Left cardiac atrium (tissue), 4 donors: ENCODE data around the gene SLC7A6. TPM values are rescaled to one million over a fixed set of nuclear protein-coding genes. Genes with fewer than 3 reads are reported as not detected.

ENCODE experiments used
- ATAC-seq, 2 donors: fragments of 200-7000 bp; cut with Tn5 transposase; one replicate each; pipeline ENCODE4 v1.9.1; 2020; ENCODE audit warnings: mild to moderate bottlenecking in 2 of 2, moderate library complexity in 2 of 2
- DNase-seq: peaks from one replicate; pipeline ENCODE4 v3.0.0-alpha.2; 2020
- intact Hi-C, 2 donors: fragments of 100-400 bp; cut with DNase I; formaldehyde crosslinking; loops; one replicate each; pipeline versions ENCODE4 v1.14.1 to v1.15.1; 2022 to 2023
- total RNA-seq, 2 donors: library from RNA; stranded (reverse); fragmentation: NEBNext Ultra II Directional; extraction: Animal tissue kit (Norgen Biotek cat#: 25700); gene quantifications; one replicate each; pipeline ENCODE4 v1.2.1, GENCODE V29; 2021
- donor health status: DM: no; HTN: yes; CAD: no.
- donor health status: DM: no; HTN: yes; CAD: no; lungs with severe emphysema.
- donor health status: DM: yes; HTN: yes; CAD: no.
- donor health status: Dilated cardiomyopathy.

Gene SLC7A6
- total RNA-seq, 2 donors from 2014 or later, result 33.0 to 51.6 TPM

DNA sequence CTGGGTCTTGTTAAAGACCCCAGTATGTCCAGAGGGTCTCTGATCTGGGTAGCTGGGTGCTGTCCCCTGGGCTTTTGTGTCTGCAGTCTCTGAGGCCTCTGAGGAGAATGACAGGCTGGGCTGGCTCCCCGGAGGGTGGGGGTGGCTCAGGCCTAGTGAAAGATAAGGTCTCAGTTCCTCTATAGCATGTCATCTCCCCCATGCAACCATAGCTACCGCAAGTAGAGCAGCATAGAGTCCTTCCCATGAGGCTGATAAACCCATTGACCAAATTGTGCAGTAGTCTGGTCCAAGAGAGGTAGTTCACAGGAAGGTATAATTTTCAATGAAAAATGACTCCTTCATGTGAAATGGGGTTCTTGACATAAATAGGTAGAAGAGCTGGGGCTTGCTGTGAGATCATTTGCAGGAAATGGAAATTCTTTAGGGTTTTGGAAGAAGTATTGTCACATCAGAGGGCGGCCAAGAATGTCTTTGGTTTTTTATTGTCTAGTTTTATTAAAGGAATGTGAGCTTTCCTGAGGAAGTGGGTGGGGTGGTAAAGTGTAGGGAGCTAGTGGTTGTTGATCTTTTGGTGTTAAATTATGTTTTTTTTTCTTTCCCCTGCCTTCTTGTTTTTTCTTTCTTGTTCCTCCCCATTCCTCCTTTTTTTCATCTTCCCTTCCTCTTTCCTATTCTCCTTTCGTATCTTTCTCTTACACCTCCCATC lies 25.4 kb downstream of the SLC7A6 start:
- no peak for DNase-seq
- intact Hi-C loops, result no loop called here
- no peak for ATAC-seq

DNA sequence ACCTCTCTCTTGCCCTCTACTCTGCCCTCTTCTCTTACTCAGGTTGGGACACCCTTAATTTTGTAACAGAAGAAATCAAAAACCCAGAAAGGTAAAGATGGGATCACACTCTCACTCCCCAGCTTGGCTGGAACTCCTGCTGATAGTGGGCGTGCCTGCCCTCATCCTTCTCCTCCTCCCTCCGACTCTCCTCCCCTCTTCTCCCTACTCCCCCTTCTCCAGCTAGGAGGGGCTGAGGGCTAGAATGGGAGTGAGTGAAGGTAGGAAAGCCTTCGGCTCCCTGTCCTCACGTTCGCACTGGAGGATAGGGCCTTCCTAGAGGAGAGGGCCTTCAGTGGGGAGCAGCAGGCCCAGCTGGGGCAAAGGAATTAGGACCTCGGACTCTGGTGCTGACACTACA lies 26.1 kb downstream of the SLC7A6 start:
- intact Hi-C loops, result no loop called here
- no peak for ATAC-seq
- DNase-seq, result no peak

DNA sequence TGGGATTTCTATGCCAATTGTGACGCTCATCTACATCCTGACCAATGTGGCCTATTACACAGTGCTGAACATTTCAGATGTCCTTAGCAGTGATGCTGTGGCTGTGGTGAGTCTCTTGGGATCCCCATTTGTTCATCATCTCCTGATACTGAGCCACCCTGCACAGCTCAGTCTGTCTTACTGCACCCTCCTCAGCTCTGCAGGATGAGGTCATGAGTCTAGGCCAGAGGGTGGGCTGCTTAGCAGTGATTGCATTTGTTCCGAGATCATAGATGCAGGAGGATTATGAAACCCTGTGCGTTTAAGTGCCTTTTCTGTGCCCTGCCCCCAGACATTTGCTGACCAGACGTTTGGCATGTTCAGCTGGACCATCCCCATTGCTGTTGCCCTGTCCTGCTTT lies 26.9 kb downstream of the SLC7A6 start:
- intact Hi-C loops, result no loop called here
- no peak for DNase-seq
- ATAC-seq, result no peak

DNA sequence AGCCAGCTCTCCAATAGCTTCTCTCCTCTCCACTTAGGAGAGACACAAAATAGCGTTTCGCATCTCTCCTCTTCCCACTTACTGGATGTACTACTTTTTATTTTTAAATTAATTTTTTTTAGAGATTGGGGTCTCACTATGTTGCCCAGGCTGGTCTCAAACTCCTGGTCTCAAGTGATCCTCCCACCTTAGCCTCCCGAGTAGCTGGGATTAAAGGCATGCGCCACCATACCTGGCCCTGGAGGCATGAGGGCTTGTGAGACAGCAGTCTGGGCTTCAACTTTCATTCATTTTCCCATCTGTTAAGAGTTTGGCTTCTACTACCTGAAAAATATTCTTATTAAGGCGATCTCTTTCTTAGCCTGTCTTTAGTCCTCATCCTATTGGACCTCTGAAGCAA lies 28.1 kb downstream of the SLC7A6 start:
- ATAC-seq, result no peak
- intact Hi-C loops, result no loop called here
- DNase-seq, result no peak

DNA sequence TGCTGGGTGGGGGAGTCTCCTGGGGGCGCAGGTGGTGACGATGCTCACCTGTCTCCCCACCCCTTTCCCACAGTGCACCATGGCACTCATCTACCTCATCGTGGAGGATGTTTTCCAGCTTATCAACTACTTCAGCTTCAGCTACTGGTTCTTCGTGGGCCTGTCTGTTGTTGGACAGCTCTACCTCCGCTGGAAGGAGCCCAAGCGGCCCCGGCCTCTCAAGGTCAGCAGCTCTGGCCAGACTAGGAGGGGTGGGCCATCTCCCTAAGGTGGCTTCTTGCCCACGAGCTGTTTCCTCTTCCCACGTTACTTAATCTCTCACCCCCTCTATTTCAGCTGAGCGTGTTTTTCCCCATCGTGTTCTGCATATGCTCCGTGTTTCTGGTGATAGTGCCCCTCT lies 32.0 kb downstream of the SLC7A6 start:
- DNase-seq (no peak), ATAC-seq (peak in 1 of 2 donors; percentile 34)
- intact Hi-C loops, result no loop called here

DNA sequence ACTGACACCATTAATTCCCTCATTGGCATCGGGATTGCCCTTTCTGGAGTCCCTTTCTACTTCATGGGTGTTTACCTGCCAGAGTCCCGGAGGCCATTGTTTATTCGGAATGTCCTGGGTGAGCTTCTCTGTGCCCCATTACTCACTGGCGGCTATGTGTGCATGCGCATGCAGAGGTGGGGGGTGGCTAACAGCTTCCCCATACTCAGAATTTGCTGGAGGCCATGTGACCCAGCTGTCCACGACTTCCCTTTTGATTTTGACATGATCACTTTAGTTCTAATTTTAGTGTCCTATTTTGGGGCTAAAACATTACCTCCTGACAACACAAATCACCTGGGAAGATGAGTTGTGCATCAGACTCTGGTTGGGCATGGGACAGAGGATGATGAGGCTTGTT lies 32.4 kb downstream of the SLC7A6 start:
- ATAC-seq (no peak), DNase-seq (no peak)
- intact Hi-C loops, result no loop called here

DNA sequence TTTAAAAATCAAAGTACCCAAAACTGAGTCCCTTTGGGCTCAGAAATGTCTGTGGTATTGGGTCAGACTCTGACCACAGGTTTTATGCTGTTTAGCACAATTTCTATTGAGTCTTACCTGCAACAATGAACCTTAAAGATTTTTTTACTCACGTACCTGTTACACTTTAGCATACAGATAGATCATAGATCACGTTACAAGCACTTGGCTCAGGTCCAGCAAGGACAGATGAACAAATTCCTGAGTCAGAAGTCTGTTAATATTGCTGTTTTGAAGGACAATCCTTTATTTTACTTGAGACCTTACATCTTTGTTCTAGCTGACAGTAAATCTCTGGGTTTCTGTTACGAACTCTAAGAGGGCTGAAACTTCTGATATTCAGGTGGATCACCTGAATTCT lies 33.6 kb downstream of the SLC7A6 start:
- ATAC-seq (no peak), DNase-seq (no peak)
- intact Hi-C loops, result no loop called here

DNA sequence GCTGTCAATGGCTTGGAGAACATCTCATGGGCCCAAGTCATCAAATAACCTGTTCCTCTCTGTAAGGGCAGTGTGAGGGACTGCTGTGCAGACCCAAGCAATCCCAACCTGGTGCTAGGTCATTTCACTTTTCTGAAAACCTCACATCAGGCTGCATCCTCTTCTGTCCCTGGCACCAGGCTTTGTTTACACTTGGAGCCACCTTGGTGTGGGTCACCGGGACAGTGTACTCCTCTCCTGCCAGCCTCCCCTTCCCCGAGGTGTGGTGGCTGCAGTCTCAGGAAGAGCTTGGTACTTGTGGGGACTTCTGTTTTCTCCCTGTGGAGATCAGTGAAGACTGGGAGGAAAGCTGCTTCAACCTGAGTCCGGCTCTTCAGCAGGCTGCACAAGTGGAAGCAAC lies 34.0 kb downstream of the SLC7A6 start:
- ATAC-seq, result no peak
- intact Hi-C loops, result no loop called here
- no peak for DNase-seq

DNA sequence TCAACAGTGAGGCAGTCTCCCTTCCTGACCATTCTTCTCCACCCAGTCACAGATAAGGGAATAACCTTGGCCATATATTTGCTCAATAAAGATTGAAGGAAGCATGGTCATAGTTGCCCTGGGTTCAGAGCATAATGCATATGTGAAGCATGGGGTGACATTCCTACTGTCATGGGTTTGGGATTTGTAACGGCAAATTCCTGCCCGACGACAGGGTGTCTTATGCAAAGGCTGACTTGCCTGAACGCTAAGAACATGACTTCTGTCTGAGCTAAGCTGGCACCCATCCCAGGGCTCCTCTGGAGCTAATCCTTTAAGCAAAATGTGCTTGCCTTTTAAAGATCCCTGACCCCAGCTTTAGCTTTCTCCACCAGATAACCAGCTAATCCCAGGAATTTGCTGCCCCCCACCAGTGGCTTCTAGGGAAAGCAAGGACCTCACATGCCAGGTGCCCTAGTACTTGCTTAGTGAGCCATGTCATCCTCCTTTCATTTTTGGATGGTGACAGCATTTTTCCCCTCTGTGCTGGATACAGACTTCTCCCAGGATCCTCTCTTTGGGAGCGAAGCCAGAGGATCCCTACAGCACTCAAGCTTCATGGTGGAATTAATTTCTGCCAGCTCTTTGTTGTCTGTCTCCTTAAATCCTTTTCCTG lies 34.7 kb downstream of the SLC7A6 start:
- DNase-seq, result peak; percentile 75
- ATAC-seq, result peak; percentile 75
- intact Hi-C loops, result no loop called here

DNA sequence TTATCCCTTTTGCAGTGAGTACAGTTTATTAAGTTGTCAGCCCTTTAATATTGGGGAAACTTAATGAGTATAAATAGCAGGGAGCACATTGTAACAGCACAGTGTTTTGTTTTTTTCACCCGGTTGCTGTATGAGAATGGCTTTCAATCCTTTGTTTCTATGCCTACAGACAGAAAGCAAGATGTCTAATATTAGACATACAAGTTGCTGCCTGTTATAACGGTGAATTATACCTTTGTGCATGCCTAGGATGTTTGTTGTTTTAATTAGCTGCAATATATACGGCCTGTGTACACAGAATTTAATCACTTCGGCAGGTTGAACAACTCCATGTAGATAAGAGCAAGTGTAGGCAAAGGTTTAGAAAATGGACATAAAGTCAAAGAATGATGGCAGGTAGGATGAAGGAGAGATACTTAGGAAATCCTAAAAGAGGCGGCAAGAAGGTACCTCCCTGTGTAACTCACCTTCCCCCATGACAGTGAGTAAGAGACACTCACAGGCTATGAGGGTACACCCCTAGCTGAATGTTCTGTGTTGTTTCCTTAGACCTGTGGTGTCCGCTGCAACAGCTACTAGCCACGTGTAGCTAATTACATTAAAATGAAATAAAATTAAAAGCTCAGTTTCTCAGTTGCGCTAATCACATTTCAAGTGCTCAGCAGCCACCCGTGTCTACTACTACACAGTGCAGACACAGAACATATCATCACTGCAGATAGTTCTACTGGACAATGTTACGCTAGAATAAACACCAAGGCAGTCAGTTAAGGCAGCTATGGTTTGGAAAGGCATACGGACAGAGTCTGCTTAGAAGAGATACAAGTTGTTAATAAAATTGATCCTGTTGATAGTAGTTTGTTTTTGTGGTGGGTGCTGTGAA lies 35.5 kb downstream of the SLC7A6 start:
- ATAC-seq (no peak), DNase-seq (no peak)
- intact Hi-C loops, result no loop called here

DNA sequence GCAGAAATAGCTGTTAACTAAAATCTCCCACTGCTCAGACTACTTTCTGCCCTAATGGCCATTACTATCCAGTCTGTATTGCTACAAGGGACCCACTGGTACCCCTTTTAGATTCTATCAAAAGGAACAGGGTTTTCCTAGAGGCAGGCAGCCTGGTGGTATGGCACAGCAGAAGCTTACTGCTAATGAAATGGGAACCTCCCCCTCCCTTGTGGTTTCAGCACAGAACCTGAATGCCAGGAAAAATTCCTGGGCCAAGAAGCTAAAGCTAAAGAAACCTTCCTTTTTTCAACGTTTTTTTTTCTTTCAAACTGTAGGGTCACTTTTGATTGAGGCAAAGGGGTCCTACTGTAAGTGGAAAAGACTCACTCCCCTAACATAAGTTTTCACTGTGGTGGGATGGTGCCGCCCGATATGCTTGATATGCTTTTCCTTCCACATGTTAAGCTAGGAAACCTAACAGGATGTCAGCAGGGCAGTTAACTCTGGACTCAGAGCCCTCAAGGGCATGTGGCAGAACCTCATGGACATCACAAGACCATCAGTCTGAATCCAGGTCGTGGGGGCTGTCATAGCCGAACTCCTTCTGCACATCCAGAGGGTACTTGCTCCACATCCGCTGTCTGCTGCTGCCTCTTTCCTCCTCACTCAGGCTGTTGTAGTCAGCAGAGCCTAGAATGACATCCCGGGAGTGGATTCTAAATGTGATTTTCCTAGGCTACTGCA lies 36.6 kb downstream of the SLC7A6 start:
- ATAC-seq (no peak), DNase-seq (no peak)
- intact Hi-C loops, result no loop called here

DNA sequence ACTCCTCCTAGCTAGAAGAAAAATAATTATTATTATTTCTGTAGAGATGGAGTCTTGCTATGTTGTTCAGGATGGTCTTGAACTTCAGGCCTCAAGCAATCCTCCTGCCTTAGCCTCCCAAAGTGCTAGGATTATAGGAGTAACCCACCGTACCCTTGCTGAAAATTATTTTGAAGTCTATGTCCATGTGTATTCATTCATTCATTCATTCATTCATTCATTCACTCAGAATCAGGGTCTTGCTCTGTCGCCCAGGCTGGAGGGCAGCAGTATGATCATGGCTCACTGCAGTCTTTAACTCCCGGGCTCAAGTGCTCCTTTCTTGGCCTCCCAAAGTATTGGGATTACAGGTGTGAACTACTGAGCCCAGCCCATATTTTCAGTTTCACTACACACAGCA lies 42.3 kb downstream of the SLC7A6 start:
- intact Hi-C loops, result no loop called here
- DNase-seq (no peak), ATAC-seq (no peak)

DNA sequence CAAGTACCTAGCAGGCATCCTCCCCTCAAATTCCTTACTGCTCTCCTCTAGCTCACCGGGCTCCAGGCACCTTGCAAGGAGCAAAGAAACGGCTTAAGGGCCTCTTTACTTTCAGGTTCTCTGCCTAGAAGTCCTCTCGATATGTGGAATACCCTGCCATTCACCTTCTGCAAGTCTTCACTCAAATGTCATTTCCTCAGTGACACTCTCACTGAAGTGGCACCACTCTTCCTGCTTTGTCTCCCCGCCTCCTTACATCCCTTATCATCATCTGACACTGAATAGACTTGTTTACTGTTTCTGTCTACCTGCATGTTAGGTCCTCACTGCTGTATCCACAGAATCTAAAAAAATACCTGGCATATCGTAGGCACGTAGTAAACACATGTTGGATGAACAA lies 45.5 kb downstream of the SLC7A6 start:
- ATAC-seq (no peak), DNase-seq (no peak)
- intact Hi-C loops, result loop anchor here (5.0 kb wide), 2 partner anchors 42 to 47 kb away; partner anchors contain the start of gene SLC7A6 (in 1 of the 2)

DNA sequence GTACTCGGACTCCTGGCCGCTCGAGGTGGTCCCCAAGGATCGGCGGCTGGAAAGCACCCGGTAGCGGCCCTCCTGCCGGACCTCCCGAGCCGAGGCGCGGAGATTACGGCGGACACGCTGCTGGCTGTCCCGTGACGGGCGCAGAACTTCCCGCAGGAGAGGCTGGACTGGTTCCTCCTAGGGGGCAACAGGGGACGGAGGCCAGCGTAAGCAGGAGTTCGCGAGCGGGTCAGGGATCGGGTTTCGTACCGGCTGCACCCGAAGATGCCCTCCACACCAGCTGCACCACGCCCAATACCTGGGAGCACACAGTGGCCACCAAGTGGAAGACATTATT lies 46.1 kb downstream of the SLC7A6 start:
- peak; percentile 44 for DNase-seq
- ATAC-seq, result peak; percentile 41 to 53
- intact Hi-C loops, result loop anchor here (5.0 kb wide), 2 partner anchors 43 to 48 kb away; partner anchors contain the start of gene SLC7A6 (in 1 of the 2)

DNA sequence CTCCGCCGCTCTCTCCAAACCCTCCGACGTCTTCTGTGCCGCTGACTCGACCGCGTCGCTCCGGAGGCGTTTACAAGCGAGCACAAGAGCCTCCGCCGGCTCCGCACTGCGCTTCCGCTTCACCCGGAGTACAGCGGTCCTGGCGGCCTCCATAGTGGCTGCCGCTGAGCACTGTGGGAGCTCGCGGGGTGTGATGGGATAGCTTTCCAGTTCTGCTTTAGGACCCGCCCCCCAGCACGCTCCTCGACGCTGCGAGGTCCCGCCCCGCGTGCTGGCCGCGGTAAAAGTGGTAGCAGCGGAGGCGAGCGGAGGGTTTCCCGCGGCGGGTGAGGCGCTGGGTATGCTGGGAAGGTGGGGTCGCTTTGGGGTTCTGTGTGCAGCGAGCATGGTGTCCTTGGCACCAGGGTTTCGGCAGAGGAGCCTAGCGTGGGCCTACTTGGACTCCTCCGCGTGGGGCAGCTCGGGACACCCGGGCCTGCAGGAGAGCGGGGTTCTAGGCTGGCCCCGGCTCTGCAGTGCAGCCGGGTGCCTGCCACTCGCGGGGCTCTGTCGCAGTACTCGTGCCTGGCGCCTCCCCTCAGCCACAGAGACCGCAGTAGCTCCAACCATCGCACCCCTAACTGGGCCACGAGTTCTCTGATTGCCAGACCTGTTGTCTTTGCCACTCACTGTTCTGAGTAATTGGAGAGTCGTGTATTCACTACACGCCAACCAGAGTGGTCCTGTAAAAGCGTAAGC lies 46.6 kb downstream of the SLC7A6 start, which contains the start of the genes PRMT7 and SLC7A6OS:
Gene PRMT7, plus strand, starts transcription at position 246 of the 738 bp plus-strand sequence. CDS start 4,961 bp downstream, outside the sequence.
Gene SLC7A6OS, minus strand, starts transcription at position 173 of the 738 bp plus-strand sequence. Its CDS starts 20 bp downstream, at position 153.
- peak; percentile 100 for ATAC-seq
- peak; percentile 93 for DNase-seq
- intact Hi-C loops, result loop anchor here (5.0 kb wide), 2 partner anchors 44 to 49 kb away; partner anchors contain the start of gene SLC7A6 (in 1 of the 2)

DNA sequence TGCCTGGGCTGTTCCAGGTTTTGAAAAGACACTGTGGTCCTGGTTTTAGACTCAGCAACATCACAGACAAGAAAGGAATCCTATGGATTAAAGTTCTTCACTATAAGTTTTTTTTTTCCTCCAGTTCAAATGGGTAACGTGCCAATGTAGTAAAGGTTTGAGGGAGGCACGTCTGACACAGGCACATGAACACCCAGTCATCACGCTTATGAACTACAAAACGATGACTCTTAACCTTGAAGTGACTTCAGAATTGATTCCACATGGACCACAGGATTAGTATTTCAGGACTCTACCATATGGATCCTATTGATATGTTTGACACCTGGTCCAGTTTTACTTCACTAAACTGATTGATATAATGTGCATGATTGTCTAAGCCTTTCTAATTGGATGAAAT lies 48.8 kb downstream of the SLC7A6 start:
- intact Hi-C loops, result loop anchor here (5.0 kb wide), 2 partner anchors 46 to 51 kb away; partner anchors contain the start of gene SLC7A6 (in 1 of the 2)
- DNase-seq, result no peak
- no peak for ATAC-seq

DNA sequence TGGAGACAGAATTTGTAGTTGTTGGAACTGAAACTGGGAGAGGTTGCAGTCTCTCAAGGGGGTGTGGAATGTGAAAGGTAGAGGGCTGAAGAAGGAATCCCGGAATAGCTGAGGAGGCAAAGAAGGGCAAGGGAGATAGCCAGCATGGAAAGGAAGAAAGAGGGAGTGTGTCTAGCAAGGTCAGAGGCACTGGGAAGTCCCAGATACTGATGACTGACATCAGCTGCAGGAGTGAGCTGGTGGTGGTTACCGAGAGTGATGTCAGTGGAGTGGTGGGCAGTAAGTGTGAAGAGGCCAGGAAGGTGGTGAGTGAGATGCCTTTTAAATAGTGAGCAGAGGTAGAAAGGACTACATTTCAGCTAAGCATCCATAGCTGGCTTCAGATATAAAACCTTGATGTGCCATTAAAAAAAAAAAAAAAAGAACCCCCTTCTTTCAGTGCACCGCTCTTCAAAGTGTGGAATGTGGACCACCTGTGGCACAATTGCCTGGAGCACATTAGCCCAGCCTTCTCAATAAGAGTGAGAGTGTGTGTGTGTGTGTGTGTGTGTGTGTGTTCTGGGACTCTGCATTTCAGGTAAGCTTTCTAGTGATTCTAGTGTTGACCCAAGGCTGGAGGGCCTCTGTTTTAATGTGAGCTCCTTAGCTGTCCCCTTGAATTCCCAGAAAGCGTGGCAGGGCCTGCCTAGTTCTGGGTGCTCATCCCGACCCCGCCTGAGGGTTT lies 55.0 kb downstream of the SLC7A6 start:
- intact Hi-C loops, result no loop called here
- no peak for ATAC-seq
- DNase-seq, result no peak

DNA sequence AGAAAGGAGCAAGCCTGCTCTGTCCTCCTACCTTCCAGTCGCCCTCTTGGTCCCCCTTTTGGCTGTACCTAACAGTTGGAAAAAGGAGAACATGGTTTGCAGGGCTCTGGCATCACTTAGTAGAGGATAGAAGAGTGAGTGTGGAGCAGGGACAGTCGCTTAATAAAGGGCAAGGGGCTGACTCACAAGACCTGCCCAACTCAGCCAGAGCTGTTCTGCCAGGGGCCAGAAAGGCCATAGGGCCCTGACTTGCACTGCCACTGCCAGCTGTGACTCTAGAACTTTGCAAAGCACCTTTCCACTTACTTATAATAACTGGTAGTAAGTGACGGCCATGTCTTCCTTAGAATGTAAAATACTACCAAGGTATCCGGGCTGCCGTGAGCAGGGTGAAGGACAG lies 60.0 kb downstream of the SLC7A6 start:
- DNase-seq (no peak), ATAC-seq (no peak)
- intact Hi-C loops, result no loop called here
